Pancreas (tissue), 10 donors: ENCODE measurements around the gene SLC27A2. TPM values are rescaled to one million over a fixed set of nuclear protein-coding genes. Genes with fewer than 3 reads are reported as not detected.

Source experiments
- ATAC-seq, 4 donors: fragments of 200-7000 bp; cut with Tn5 transposase; one replicate each; pipeline versions ENCODE4 v1.8.0 to v1.9.1; 2020; ENCODE audit warnings: mild to moderate bottlenecking in 4 of 4, moderate library complexity in 4 of 4
- DNase-seq, 6 donors: peaks; one replicate each; pipeline ENCODE4 v3.0.0-alpha.2; 2020
- FAIRE-seq: peaks from 2 replicates; lab custom pipeline; 2012; peaks lifted over from hg19 to GRCh38; lab: Jason Lieb, UNC
- H3K27ac ChIP-seq, 4 donors: fragments of 200-600 bp; sonication (generic); 1 replicate in 3 of 4; 2 replicates in 1 of 4; pipeline versions ENCODE4 v1.5.0 to v1.8.0; 2020
- H3K27me3 ChIP-seq, 4 donors: fragments of 200-600 bp; one replicate each; pipeline ENCODE4 v1.8.0; 2021
- H3K36me3 ChIP-seq, 3 donors: fragments of 200-600 bp; sonication (generic) in 1 of 3; one replicate each; pipeline versions ENCODE4 v1.5.0 to v1.8.0; 2020 to 2021
- H3K4me1 ChIP-seq, 3 donors: fragments of 200-600 bp; one replicate each; pipeline ENCODE4 v1.8.0; 2021
- H3K4me3 ChIP-seq, 4 donors: fragments of 200-600 bp; sonication (generic) in 2 of 4; one replicate each; pipeline versions ENCODE4 v1.5.0 to v1.8.0; 2020 to 2021
- H3K9me3 ChIP-seq, 4 donors: fragments of 200-600 bp; one replicate each; pipeline ENCODE4 v1.8.0; 2021
- CTCF ChIP-seq, 4 donors: fragments of 200-600 bp; sonication (generic) in 3 of 4; IDR thresholded peaks; one replicate each; pipeline versions ENCODE4 v1.5.0 to v1.8.0; 2021; ENCODE audit warnings: antibody characterized with exemption in 4 of 4
- WGBS, 2 donors: extraction: QIAGEN DNeasy Blood & Tissue Kit; methylation state at CpG; one replicate each; pipeline ENCODE4 v1.1.7; 2013; 5-methylcytosine and 5-hydroxymethylcytosine counted together
- intact Hi-C, 3 donors: fragments of 100-400 bp; cut with DNase I; formaldehyde crosslinking; loops; one replicate each; pipeline versions ENCODE4 v1.11.1 to v1.14.2; 2022
- polyA plus RNA-seq, 2 donors: library from polyadenylated mRNA; stranded (reverse); fragments of 200-250 nt; gene quantifications; one replicate each; pipeline ENCODE4 v1.2.3, GENCODE V29; 2013
- total RNA-seq, 6 donors: library from RNA; stranded (reverse); fragmentation: NEBNext Ultra II Directional in 4 of 6; extraction: Animal tissue kit (Norgen Biotek cat#: 25700) in 4 of 6; gene quantifications; one replicate each; pipeline versions ENCODE4 v1.2.1 to v1.2.4, GENCODE V29; 2021 to 2023
- donor health status: healthy with polysubstance abuse.
- donor health status: DM: no; HTN: no; CAD: no; lungs with moderate emphysema.
- donor health status: DM: no; HTN: no; CAD: no.
- donor health status: control.
- donor health status: control.
- donor health status: Bipolar disorder and iron deficiency.
- donor health status: DM: yes; HTN: yes; CAD: no.
- donor health status: DM: no; HTN: no; CAD: no.
- donor health status: DM: no; HTN: no; CAD: no.
- donor health status: DM: yes; HTN: yes; CAD: no.

SLC27A2 gene
- total and polyA plus RNA-seq, 8 donors: 1.5 to 6.1 (median 3.2) TPM

GRCh38 chr15:50189633-50190032 lies 7.6 kb downstream of the SLC27A2 start:
- no peaks in the 10 kb centered on the region for H3K36me3 ChIP-seq
- H3K9me3 ChIP-seq: no peaks in the 10 kb centered on the region
- FAIRE-seq (no peak), ATAC-seq (no peak), DNase-seq (no peak)
- intact Hi-C loops: no loop called here
- no peaks in the 10 kb centered on the region for H3K4me1 ChIP-seq
- H3K4me3 ChIP-seq: no peak overlapping the region
- H3K27me3 ChIP-seq: no peaks in the 10 kb centered on the region
- no peak overlapping the region for H3K27ac ChIP-seq
- no peak for TF ChIP-seq CTCF (IDR thresholded peaks at IDR 0.05)

GRCh38 chr15:50190166-50190570 lies 8.2 kb downstream of the SLC27A2 start:
- no peaks in the 10 kb centered on the region for H3K36me3 ChIP-seq
- intact Hi-C loops: no loop called here
- no peak overlapping the region for H3K27ac ChIP-seq
- no peaks in the 10 kb centered on the region for H3K9me3 ChIP-seq
- no peaks in the 10 kb centered on the region for H3K4me1 ChIP-seq
- no peak for ATAC-seq
- DNase-seq: no peak
- H3K4me3 ChIP-seq: no peak overlapping the region
- H3K27me3 ChIP-seq: no peaks in the 10 kb centered on the region
- no peak for FAIRE-seq
- TF ChIP-seq CTCF (IDR thresholded peaks at IDR 0.05): no peak

- DNase-seq (no peak), FAIRE-seq (no peak), ATAC-seq (no peak)
- no peak for TF ChIP-seq CTCF (IDR thresholded peaks at IDR 0.05)
- no peaks in the 10 kb centered on the region for H3K36me3 ChIP-seq
- H3K27ac ChIP-seq: no peak overlapping the region
- no peak overlapping the region for H3K4me3 ChIP-seq
- 75 to 91% methylated on average over 1 of the region's 1 CpG for WGBS, 2 donors
- H3K27me3 ChIP-seq: no peaks in the 10 kb centered on the region
- H3K4me1 ChIP-seq: no peaks in the 10 kb centered on the region
- intact Hi-C loops: no loop called here
- no peaks in the 10 kb centered on the region for H3K9me3 ChIP-seq
Observed at GRCh38 chr15:50190723-50191122, 8.7 kb downstream of the SLC27A2 start.

- TF ChIP-seq CTCF (IDR thresholded peaks at IDR 0.05): no peak
- FAIRE-seq (no peak), DNase-seq (no peak), ATAC-seq (no peak)
- Histone ChIP-seq H3K27ac (no peak overlapping the region), H3K9me3 (no peaks in the 10 kb centered on the region), H3K4me3 (no peak overlapping the region), H3K36me3 (no peaks in the 10 kb centered on the region), H3K27me3 (no peaks in the 10 kb centered on the region), H3K4me1 (no peaks in the 10 kb centered on the region)
- WGBS, 2 donors: 97 to 98% methylated on average over 1 of the region's 1 CpG
- intact Hi-C loops: no loop called here
Observed at GRCh38 chr15:50192164-50192563, 10.2 kb downstream of the SLC27A2 start.

- no peaks in the 10 kb centered on the region for H3K9me3 ChIP-seq
- no peaks in the 10 kb centered on the region for H3K4me1 ChIP-seq
- H3K27me3 ChIP-seq: no peaks in the 10 kb centered on the region
- no peaks in the 10 kb centered on the region for H3K36me3 ChIP-seq
- no peak overlapping the region for H3K4me3 ChIP-seq
- intact Hi-C loops: no loop called here
- H3K27ac ChIP-seq: no peak overlapping the region
- FAIRE-seq (no peak), ATAC-seq (no peak), DNase-seq (no peak)
- 88 to 91% methylated on average over 6 of the region's 6 CpGs for WGBS, 2 donors
- TF ChIP-seq CTCF (IDR thresholded peaks at IDR 0.05): no peak
Observed at GRCh38 chr15:50192926-50193620, 11.1 kb downstream of the SLC27A2 start.
